K562 (cell line): ENCODE measurements around the gene UBL5. TPM values are rescaled to one million over a fixed set of nuclear protein-coding genes. Genes with fewer than 3 reads are reported as not detected.

Experiments
- CHAMP1 ChIP-seq: fragments of 450-650 bp; IDR thresholded peaks from 2 replicates; pipeline ENCODE4 v1.6.1; 2016; ENCODE audit warnings: mild to moderate bottlenecking
- E2F8 ChIP-seq: fragments of 450-650 bp; IDR thresholded peaks from 2 replicates; pipeline ENCODE4 v1.7.1; 2018; ENCODE audit warnings: mild to moderate bottlenecking, low read depth; ENCODE audit not compliant: partially characterized antibody
- HDAC2 ChIP-seq: fragments of 450-650 bp; IDR thresholded peaks from 2 replicates; pipeline ENCODE4 v1.6.1; 2016; ENCODE audit warnings: mild to moderate bottlenecking
- HMGXB4 ChIP-seq: sonication (generic); formaldehyde crosslinking; IDR thresholded peaks from 2 replicates; pipeline ENCODE4 v1.8.1; 2023; ENCODE audit warnings: mild to moderate bottlenecking, missing genetic modification reagents
- ILK ChIP-seq: fragments of 450-650 bp; IDR thresholded peaks from 2 replicates; pipeline ENCODE4 v1.6.1; 2016; ENCODE audit warnings: missing genetic modification characterization, low read depth, mild to moderate bottlenecking, missing compliant biosample characterization, moderate library complexity, borderline replicate concordance
- KDM4B ChIP-seq, 2 experiments: fragments of 450-650 bp in 1 of 2; sonication (generic) in 1 of 2; IDR thresholded peaks; 2 replicates each; pipeline ENCODE4 v1.6.1; 2016 to 2017; ENCODE audit warnings: borderline replicate concordance in 2 of 2, antibody characterized with exemption in 1 of 2, low read depth in 1 of 2, mild to moderate bottlenecking in 1 of 2
- MBD1 ChIP-seq: fragments of 250-450 bp; sonication (Bioruptor Pico); IDR thresholded peaks from 2 replicates; pipeline ENCODE4 v1.8.0; 2022; ENCODE audit warnings: inconsistent platforms
- NCOA4 ChIP-seq: fragments of 450-650 bp; IDR thresholded peaks from 2 replicates; pipeline ENCODE4 v1.6.1; 2018; ENCODE audit warnings: mild to moderate bottlenecking; ENCODE audit not compliant: partially characterized antibody
- NR4A1 ChIP-seq, 2 experiments: fragments of 250-450 bp in 1 of 2; fragments of 450-650 bp in 1 of 2; sonication (Bioruptor Pico) in 1 of 2; IDR thresholded peaks; 2 replicates each; pipeline versions ENCODE4 v1.4.0 to v1.6.1; 2016 to 2020; ENCODE audit warnings: mild to moderate bottlenecking in 2 of 2, missing compliant biosample characterization in 1 of 2, missing genetic modification characterization in 1 of 2, moderate library complexity in 1 of 2
- SRSF3 ChIP-seq: fragments of 200-400 bp; formaldehyde crosslinking; IDR thresholded peaks from 2 replicates; pipeline ENCODE4 v1.6.1; 2016; ENCODE audit warnings: mild to moderate bottlenecking, low read length, moderate library complexity; ENCODE audit not compliant: insufficient read depth
- TAL1 ChIP-seq: fragments of 450-650 bp; IDR thresholded peaks from 2 replicates; pipeline ENCODE4 v1.6.1; 2016; ENCODE audit warnings: mild to moderate bottlenecking
- polyA plus RNA-seq, 8 experiments: library from polyadenylated mRNA; depleted of rRNA in 4 of 8; stranded (reverse) in 5 of 8; unstranded in 3 of 8; fragments of >200 nt; fragmentation: Nextera tagmentation in 2 of 8; fragmentation: Illumina TruSeq in 1 of 8; extraction: Ambion mirVana in 2 of 8; extraction: Trizol in 1 of 8; gene quantifications; 2 replicates each; pipeline versions ENCODE4 v1.2.1 to v1.2.3, GENCODE V29; 2011 to 2014; ENCODE audit warnings: inconsistent platforms in 1 of 8, missing spikeins in 1 of 8
- total RNA-seq, 7 experiments: library from RNA; depleted of rRNA in 6 of 7; stranded (reverse); fragments of >200 nt in 6 of 7; fragmentation: Illumina TruSeq in 2 of 7; extraction: Trizol in 2 of 7; gene quantifications; 2 replicates each; pipeline versions ENCODE4 v1.2.1 to v1.2.3, GENCODE V29; 2011 to 2021; ENCODE audit warnings: low replicate concordance in 1 of 7
- TF ChIP-seq, protein P1 (sequence below): IDR thresholded peaks from 2 replicates; pipeline ENCODE4 v1.6.1; 2016; ENCODE audit warnings: missing genetic modification characterization, missing compliant biosample characterization
- TF ChIP-seq, protein P2 (sequence below): sonication (generic); IDR thresholded peaks from 2 replicates; pipeline ENCODE4 v1.6.1; 2016

UBL5 gene
- total and polyA plus RNA-seq, 9 of the 15 experiments (the other 6 are each of a cell fraction or from before 2014, with no cell fraction given): 410 to 1,266 (median 613) TPM

GRCh38 chr19:9785367-9786331, 42.1 kb upstream of the UBL5 start (continued):
- TF ChIP-seq HMGXB4 (CRISPR knock-in tag) (no peak), TAL1 (no peak), CHAMP1 (no peak), ILK (tag) (no peak), NR4A1 (CRISPR knock-in tag; IDR thresholded peaks at IDR 0.05) (no peak), NR4A1 (tag; IDR thresholded peaks at IDR 0.05) (no peak), HDAC2 (peak; percentile 67; the same call in 1 of the 2 replicates), KDM4B (IDR thresholded peaks at IDR 0.05; ENCODE audit: borderline replicate concordance in 2 of 2, low read depth in 1 of 2) (no peak), E2F8 (peak; percentile 43), NCOA4 (no peak), SRSF3 (no peak), MBD1 (CRISPR knock-in tag) (no peak)
- TF ChIP-seq, protein P1, sequence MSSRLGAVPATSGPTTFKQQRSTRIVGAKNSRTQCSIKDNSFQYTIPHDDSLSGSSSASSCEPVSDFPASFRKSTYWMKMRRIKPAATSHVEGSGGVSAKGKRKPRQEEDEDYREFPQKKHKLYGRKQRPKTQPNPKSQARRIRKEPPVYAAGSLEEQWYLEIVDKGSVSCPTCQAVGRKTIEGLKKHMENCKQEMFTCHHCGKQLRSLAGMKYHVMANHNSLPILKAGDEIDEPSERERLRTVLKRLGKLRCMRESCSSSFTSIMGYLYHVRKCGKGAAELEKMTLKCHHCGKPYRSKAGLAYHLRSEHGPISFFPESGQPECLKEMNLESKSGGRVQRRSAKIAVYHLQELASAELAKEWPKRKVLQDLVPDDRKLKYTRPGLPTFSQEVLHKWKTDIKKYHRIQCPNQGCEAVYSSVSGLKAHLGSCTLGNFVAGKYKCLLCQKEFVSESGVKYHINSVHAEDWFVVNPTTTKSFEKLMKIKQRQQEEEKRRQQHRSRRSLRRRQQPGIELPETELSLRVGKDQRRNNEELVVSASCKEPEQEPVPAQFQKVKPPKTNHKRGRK (tag): no peak
- TF ChIP-seq, protein P2, sequence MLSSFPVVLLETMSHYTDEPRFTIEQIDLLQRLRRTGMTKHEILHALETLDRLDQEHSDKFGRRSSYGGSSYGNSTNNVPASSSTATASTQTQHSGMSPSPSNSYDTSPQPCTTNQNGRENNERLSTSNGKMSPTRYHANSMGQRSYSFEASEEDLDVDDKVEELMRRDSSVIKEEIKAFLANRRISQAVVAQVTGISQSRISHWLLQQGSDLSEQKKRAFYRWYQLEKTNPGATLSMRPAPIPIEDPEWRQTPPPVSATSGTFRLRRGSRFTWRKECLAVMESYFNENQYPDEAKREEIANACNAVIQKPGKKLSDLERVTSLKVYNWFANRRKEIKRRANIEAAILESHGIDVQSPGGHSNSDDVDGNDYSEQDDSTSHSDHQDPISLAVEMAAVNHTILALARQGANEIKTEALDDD: no peak
